Activated CD4-positive, alpha-beta T cell treated with anti-CD3 and anti-CD28 coated beads, Interleukin-10, Interleukin-2, amounts not matched to agents 100 ng/mL and 50 ng/mL, durations not matched to agents 16 hours and 8 hours (primary cell): ENCODE results near the gene C18orf32.
A peak's percentile ranks its signal among the peaks of the same experiment; 100 is the strongest.
"Not testable (repeated sequence)": the region's sequence is repeated elsewhere in the genome, so short reads cannot be mapped to it uniquely, and the experiment has no call there.

Experiments used
- DNase-seq: peaks from one replicate; pipeline ENCODE4 v3.0.0-alpha.2; 2020

The C18orf32 gene

DNA sequence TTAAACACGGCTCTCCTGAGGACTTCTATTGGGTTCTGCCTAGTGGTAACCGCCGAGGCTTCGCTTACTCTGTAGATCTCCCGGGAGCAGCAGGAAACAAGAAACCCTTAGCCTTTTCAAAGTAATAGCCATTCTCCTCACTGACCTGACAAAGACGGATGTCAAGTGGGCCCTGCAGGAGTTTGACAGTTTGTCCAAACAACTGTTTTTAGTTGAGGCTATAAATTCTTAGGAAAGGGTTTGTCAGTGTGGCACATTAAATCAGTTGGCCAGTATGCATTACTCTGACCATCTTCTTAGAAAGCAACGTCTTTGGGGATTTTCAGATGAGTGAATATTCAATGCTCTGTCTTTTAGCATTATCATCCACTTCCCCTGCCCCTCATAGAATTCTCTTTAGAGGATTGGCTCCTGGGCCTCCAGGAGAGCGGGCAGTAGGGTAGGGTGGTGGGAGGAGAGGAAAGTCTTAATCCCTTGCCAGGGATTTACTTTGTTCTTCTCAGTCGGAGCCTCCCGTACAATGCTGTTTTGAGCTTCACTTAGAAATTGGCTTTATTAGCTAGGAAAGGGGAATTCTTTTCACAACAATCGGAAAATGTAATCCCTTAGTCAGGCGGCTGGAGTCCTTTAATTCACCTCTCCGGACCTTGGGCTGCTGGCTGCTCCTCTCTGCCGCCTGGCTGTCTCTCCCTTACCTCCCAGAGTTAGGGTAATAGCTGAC lies 13.3 kb upstream of the C18orf32 start:
- no peak for DNase-seq

DNA sequence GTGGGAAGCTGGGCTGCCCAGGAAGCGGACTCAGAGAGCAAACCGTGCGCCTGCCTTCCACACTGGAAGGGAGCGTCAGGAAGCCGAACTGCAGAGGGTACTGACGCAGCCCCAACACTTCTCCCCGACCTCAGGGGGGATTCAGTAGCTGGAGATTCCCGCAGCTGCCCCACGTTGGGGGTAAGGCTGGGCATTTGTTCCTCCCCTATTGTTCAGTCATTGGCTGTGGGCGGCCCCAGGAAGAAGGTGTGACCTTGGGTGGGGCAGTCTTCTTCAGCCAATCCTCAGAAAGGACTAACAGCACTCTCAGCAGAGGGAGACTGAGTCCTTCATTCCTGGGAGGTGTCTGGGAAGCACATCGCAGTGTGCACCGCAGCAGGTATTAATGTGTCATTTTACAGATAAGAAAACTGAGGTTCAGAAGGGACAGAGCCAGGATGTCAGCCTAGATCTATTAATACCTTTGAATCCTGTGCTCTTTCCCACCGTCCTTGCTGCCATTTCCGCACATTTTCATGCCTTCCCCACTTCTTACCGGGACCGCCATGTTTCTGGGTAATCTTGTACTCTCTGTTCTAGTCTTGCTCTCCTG lies 12.1 kb upstream of the C18orf32 start:
- DNase-seq, result no peak

DNA sequence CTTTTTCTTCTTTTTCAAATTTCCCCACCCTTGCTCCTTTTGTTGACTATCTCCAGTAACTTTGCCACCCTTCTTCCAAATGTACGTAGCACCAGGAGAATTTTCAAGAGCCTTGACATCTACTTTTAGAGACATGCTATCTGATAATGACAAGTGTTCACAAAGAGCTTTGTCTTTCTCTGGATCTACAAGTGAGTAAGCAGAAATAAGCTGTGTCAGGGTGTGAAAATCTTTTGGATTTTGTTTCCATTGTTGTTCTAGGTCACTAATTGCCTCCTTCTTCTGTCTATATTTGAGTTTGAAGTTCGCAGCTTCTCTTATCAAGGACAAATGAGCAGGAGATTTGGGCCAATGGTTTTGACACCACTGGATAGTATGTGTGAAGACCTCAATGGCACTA lies 8.4 kb upstream of the C18orf32 start:
- no peak for DNase-seq

DNA sequence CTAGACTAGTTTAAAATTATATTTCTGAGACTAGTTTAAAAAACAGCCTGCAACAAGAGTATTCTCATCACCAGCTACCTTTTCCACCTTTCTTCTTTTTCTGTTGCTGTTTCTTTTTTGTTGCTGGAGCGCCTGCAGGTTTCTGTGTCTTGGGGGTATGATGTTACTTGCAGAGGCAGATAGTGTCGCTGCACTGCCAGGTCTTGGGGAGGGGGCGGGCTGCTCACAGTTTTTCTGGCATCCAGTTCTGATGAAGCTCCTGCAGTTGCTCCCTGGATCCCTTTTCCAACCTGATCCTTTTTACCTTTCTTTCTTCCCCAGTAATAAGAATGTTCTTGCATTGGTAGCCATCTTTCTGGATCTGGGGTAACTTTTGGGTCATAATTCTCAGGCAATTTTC lies 8.0 kb upstream of the C18orf32 start:
- DNase-seq, result no peak

DNA sequence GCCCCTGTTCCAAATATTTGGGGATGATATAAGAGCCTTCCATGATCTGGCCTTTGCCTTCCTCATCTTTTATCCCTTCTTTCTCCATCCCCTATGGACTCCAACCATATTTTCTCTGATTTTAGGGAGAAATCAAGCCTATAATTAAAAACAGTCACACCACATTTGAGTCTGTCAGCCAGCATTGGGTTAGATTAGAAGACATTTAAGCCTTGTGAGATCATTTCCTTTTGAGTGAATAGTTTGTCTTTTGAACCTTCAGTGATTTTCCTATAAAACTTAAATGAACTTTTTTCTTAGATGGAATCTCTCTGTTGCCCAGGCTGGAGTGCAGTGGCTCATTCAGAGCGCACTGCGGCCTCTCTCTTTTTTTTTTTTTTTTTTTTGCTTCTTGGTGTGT lies 7.6 kb upstream of the C18orf32 start:
- DNase-seq, result no peak

DNA sequence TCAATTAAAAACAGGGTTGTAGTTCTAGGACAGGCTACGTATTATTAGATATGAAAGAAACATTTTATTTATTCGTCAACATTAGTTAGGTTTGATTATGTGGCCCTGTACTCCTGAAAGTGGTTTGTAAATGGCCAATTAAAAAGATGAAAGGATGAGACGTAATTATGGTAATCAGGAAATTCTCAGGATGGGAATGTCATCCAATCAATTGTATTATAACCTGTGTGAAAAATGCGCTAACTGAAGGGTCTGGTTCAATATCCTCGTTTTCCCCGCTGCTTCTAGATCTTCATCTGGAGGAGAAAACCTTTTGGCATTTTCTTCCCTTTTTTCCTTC lies 5.6 kb upstream of the C18orf32 start:
- no peak for DNase-seq

DNA sequence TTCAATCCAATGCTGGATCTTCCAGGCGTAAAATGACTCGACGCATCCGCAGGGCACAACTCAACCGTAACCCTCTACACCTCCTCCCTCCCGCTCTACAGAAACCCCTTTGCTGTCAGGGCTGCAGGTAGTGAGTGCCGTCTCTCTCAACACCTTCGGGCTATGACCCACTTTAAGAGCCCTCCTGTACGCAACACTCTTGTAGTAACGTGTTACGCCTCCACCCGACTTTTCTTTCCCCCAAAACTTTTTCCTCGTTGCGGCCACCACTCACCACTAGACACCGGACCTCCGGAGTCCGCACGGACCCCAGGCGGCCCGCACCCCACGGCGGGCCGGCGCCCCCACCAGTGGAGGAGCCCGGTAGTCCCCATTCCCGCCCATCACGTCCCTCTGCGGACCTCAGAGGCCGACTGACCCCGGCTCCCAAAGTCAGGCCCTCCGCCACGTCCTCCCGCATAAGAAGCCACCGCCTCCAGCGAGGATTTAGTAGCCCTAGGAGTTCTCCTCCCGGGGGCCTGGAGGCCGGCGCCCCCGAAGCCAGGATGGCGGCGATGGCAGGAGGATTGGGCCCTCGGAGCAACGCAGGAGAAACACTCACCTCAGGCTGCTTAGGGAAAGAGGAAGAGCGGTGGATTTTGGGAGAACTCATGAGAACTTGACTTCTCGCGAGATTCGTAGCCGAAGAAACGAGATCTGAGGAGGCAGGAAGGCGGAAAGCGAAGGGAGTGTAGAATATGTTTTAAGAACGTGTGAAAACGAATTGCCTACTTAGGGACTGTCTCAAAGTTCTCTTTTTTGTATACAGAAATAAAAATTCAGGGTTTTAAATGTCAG lies 5.0 kb upstream of the C18orf32 start, which contains the start of gene RPL17:
Gene RPL17, minus strand, starts transcription at position 609 of the 837 bp plus-strand sequence.
- peak; percentile 97 for DNase-seq

DNA sequence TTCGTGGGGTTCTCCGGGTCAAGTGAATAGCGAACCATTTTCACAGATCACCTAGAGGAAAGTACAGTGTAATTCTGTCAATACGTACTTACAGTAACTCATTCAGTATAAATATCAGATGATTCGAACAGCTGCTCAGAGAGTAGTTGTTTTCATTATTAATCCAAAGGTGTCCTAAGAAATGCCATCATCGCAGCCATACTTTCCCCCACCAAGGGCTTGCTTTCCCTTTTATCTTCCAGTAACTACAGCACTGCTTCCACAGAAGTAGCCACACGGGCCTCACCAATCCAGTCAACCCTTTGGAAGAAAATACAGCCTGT lies 4.5 kb upstream of the C18orf32 start:
- DNase-seq, result no peak

DNA sequence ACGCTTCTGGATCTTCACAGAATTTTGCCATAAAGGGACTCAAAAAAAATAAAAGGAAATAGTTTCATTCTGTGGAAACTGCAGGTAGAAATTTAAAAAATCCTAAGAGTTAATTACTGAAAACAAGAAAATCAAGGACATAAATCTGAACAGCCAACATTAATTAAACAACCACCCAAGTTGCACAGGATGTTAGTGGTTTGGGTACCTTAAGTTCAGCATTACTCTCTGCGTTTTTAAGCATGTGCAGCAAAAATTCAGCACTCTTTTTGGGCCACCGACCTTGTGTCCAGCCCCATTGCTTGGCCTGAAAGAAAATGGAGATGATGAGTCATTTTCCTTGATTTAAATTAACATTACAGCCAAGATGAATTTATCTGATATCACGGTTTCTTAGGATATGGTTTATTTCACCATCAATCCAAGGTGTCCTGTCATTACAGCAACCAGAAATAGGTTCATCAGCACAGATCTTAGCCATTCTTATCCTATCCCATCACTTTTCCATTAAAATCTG lies 3.3 kb upstream of the C18orf32 start:
- peak; percentile 35 for DNase-seq

DNA sequence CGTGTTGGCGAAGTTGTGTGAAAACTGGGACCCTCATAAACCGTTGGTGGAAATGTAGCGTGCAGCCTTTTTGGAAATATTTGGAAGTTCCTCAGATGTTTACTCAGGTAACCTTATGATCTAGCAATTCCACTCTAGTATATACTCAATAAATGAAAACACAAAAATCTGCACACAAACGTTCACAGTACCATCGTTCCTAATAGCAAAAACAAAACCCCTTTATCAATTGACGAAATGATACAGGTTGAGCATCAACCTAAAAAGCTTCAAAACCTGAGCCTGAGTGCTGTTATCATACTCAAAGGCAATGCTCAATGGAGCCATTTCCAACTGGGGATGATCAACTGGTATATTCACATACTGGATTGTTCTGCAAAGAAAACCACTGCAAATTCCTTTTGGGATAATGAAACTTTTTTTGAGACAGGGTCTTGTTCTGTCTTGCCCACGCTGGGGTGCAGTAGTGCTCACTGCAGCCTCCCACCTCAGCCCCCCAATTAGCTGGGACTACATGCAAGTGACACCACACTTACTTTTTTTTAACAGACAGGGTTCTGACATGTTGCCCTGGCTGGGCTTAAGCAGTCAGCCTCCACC lies 777 bp upstream of the C18orf32 start:
- peak; percentile 34 for DNase-seq

DNA sequence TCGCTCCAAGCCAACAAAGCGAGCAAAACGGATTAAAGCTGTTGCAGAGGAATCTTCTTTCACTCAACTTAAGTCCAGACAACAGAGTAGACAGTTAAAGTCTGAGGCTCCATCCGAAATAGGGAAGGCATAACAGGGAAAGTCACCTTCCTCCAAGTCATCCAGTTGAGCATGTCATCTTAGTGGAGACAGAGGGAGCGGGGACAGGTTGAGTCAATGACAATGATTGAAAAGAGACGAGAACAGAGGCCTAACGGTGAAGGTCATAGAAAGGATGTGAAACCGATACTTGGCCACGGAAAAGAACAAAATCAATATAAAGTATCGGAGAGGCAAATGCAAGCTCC lies 455 bp downstream of the C18orf32 start:
- DNase-seq, result peak; percentile 70

DNA sequence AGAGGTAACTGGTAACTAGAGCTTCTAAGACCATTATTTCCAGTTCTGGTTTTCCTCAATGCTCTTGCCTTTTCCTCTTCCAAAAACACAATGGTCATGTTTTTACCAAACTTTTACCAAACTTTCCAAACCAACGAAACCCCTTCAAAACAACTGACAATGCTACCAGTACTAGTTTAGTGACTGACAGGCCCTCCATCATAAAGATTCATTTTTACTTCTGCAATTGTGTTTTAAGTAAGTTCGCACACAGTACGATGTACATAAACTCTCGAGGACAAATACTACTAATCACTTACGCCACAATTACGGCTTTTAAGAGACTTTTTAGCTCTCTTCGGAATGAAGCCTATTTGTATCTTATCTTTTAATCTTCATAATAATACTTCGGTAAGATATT lies 900 bp downstream of the C18orf32 start:
- no peak for DNase-seq

DNA sequence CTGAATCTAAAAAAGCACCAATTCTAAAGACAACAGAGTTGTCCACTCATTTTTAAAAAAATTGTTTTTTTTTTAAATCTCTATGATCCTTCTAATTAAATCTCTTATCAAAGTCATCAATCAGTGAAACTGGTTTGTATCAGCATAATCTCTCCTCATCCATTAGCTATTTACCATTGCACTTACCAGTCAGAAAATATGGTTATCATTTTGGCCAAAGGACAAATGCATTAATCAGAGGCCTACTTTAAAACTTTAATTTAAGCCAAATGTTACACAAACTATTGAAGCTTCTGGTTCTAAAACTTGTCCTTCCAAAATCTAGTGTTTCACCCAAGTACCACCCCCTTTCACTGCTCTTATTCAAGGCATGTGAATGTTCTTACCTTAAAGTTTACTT lies 3.8 kb downstream of the C18orf32 start:
- DNase-seq, result no peak

DNA sequence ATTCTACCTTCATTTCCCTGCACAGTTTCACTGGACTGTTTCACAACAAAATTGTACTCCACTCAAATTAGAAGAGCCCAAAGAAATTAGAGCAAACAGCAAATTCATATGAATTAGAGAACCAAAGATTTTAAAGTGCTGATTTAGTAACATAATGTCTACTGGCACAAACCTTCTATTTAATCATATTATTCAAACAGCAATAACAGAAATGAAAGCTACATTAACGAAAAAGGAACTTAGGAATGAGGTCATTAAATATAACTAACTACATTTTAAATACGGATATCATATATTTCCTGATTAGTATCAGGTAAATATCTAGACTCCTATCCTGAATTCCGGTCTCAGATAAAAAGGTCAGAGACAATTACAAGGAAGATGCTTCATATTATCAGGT lies 5.1 kb downstream of the C18orf32 start:
- DNase-seq, result no peak

DNA sequence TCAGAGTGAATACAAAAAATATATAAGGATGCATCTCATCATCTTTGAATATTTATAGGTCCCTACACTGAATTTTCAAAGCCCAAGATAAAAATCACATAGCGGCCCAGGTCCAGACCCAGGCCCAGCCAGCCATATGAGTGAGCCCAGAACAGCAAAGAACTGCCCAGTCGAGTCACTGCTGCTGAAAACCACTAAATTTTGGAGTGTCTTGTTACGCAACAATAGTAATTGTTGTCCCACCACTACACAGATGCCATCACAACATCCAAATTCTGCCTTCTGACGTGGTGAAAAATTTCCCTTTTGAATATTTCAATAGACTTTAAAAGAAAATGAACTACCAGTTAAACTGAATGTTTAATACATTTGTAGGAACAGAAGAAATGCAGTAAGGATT lies 5.7 kb downstream of the C18orf32 start:
- DNase-seq, result no peak

DNA sequence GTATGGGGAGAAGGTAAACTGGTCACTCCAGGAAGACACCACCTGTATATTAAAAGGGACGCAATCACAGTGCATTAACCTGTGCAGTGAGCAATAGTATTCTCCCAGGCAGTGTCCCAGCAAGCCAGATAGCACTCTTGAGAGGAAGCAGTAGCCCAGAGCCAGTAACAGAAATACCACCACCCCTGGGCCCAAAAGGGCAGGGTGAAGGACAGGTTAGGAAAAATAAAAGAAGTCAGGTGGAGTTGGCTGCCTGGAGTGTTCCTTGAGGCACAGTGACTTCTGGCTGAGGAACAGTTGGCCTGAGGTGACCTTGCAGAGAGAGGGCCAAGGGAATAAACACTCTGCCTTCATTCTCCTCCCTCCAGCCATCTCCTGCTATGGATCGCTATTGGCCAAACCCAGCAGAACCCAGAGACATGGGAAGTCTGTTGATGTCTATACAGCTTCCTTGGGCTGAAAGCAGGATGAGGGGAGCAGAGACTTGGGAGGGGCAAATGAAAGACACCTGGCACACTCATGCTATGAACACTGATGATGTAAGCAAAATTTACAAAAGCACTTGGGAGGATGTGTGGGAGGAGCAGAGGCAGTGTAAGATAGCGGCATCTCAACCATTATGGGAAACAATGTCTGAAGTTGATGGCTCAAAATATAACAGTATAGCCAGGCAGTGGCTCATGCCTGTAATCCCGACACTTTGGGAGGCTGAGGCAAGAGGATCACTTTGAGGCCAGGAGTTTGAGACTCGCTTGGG lies 7.5 kb downstream of the C18orf32 start:
- DNase-seq, result no peak

DNA sequence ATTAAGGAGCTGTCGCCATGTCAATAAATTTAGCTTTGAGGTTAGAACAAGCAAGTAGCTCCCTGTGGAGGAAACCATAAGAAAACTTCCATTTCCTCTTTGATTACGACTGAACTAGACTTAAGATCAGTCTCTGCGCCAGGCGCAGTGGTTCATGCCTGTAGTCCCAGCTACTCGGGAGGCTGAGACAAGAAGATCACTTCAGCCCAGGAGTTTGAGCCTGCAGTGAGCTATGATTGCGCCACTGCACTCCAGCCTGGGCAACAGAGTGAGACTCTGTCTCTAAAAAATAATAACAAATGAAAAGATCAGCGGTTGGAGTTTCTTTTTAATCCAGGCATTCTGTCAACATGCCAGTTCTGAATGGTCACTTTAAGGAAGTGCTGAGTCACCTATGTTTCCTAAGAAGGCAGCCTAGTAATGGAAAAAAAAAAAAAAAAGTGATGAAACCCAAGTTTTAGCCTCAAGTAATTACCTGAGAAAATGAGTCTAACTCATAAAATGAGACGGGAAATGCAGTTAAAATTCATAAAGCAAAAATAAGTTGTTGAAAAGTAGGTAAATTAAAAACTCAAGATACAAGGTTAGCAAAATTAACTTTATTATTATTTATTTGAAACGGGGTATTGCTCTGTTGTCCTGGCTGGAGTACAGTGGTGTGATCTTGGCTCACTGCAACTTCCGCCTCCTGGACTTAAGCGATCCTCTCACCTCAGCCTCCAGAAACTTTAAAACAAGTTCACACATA lies 10.2 kb downstream of the C18orf32 start:
- peak; percentile 33 for DNase-seq

DNA sequence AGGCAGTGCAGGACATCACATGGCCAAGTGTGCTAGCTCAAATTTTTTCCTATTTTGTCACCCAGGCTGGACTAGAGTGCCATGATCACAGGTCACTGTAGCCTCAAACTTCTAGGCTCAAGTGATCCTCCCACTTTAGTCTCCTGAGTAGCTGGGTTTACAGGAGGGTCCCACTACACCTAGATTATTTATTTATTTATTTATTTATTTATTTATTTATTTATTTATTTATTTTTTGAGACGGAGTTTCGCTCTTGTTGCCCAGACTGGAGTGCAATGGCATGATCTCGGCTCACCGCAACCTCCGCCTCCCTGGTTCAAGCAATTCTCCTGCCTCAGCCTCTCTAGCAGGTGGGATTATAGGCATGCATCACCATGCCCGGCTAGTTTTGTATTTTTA lies 12.1 kb downstream of the C18orf32 start:
- DNase-seq, result not testable (repeated sequence)

DNA sequence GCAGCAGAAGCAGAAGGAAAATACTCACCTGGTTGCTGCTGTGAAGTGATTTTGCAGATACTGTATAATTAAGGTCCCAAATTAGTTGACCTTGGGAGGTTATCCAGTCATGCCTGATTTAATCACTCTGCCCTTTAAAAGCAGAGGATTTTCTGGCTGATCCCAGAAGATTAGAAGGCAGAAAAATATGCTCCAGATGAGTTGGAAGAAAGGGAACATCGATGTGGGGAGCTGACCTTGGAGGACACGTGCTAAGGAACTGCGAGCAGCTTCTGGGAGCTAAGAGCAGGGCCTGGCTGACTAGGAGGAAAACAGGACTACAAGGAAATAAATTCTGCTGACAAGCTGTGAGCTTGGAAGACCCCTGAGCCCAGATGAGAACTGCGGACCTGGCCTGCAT lies 13.3 kb downstream of the C18orf32 start:
- DNase-seq, result no peak

DNA sequence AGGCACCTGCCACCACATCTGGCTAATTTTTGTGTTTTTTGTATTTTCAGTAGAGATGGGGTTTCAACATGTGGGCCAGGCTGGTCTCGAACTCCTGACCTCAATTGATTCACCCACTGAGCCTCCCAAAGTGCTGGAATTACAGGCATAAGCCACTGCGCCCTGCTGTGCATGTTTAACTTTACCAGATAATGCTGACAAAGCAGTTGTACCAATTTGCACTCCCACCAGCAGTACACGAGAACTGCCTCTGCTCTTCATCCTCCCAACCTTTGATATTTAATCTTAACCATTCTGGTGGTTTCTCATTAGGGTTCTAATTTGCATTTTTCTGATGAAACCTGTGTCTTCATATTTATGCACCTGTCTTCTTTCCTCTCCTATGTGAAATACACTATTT lies 14.6 kb downstream of the C18orf32 start:
- no peak for DNase-seq

DNA sequence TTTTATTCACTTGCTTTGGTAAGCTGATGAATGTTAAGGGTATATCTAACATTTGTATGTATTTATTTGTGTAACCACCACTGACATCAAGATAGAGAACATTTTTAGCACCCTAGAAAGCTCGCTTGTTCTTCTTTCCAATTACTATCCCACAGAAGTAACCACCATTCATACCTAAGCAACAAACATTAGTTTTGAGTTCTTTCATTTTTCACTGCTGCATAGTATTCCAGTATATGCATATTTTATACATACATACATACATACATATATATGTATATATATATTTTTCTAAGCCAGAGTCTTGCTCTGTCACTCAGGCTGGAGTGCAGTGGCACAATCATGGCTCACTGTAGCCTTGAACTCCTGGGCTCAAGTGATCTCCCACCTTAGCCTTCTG lies 15.5 kb downstream of the C18orf32 start:
- no peak for DNase-seq

DNA sequence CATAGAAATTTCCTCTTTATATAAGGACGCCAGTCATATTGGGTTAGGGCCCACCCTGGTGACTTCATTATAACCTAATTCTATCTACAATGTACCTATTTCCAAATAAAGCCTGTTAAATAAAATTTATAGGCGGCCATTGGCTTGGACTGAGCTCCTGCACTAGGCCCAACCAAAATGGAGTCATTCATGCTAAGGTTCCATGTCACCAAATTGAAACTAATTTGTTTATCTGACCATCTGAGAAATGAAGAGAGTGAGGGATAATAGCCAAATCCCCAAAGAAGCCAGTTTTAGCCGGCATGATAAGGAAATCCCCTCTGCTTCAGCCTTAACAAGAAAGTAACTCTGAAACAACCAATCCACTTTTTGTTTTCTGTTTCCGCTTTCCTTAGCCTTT lies 19.4 kb downstream of the C18orf32 start:
- no peak for DNase-seq
